ENCODE data around the gene CHD9. TPM values are rescaled to one million over a fixed set of nuclear protein-coding genes. Genes with fewer than 3 reads are reported as not detected.
A peak's percentile ranks its signal among the peaks of the same experiment; 100 is the strongest.

Gene CHD9
- total RNA-seq, 1 donor from 2014 or later = 119 TPM

- Mint-ChIP-seq H3K27ac (no peak overlapping the region), H3K4me3 (no peak overlapping the region), H3K4me1 (no peaks in the 10 kb centered on the region), H3K36me3 (peaks cover 16% of the 10 kb centered on the region), H3K9me3 (no peaks in the 10 kb centered on the region), H3K27me3 (ENCODE audit: low read depth) (no peaks in the 10 kb centered on the region)
- no peak for TF ChIP-seq CTCF (IDR thresholded peaks at IDR 0.05; ENCODE audit: unreplicated experiment)
- no peak for DNase-seq (ENCODE audit: low spot score in 2 of 2, unreplicated experiment in 2 of 2)
Measured at GRCh38 chr16:53224951-53225533, 170.3 kb downstream of the CHD9 start.

GRCh38 chr16:53232826-53233529 is 178.2 kb downstream of the CHD9 start:
- no peak for DNase-seq (ENCODE audit: low spot score in 2 of 2, unreplicated experiment in 2 of 2)
- peaks cover 50% of the 10 kb centered on the region for H3K36me3 Mint-ChIP-seq
- no peaks in the 10 kb centered on the region for H3K9me3 Mint-ChIP-seq
- no peak overlapping the region for H3K4me3 Mint-ChIP-seq
- H3K4me1 Mint-ChIP-seq = peaks cover 23% of the 10 kb centered on the region
- no peak for TF ChIP-seq CTCF (IDR thresholded peaks at IDR 0.05; ENCODE audit: unreplicated experiment)
- H3K27ac Mint-ChIP-seq = peak overlapping the region; percentile 52
- H3K27me3 Mint-ChIP-seq (ENCODE audit: low read depth) = no peaks in the 10 kb centered on the region

DNA sequence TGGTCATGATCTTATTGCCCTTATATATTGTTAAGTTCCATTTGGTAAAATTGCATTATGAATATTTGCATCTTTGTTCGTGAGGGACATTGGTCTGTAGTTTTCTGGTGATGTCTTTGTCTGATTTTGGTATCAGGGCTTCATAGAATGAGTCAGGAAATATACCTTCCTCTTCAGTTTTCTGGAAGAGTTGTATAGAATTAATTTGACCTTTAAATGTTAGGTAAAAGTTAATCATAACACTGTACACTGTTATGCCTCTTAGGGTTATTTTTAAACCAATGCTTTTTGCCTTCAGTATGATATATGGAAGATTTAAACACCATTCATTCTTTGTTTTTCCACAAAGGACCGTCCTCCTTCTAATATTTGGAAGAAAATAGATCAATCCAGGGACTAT is 180.0 kb downstream of the CHD9 start:
- peak overlapping the region; percentile 77 for H3K27ac Mint-ChIP-seq
- H3K36me3 Mint-ChIP-seq = peaks cover 50% of the 10 kb centered on the region
- DNase-seq (ENCODE audit: low spot score in 2 of 2, unreplicated experiment in 2 of 2) = no peak
- no peak for TF ChIP-seq CTCF (IDR thresholded peaks at IDR 0.05; ENCODE audit: unreplicated experiment)
- no peaks in the 10 kb centered on the region for H3K9me3 Mint-ChIP-seq
- H3K27me3 Mint-ChIP-seq (ENCODE audit: low read depth) = no peaks in the 10 kb centered on the region
- H3K4me1 Mint-ChIP-seq = peaks cover 23% of the 10 kb centered on the region
- no peak overlapping the region for H3K4me3 Mint-ChIP-seq

DNA sequence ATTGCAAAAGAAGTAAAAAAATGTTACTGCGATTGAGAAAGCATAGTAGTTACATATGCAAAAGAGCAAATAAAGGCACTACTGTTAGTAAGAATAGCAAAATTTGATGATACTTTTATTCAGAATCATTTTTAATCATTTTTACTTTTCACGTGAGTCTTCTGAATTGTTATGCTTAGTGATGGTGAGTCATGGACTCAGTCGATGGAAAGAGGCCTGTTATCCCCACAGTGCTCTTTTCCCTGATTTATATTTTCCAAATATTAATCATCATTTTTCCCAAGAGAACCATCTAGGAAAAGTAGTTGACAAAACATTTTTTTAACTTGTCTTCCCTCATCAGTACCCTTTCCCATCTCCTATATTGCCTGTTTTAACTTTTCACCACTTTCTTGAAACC is 181.1 kb downstream of the CHD9 start:
- Mint-ChIP-seq H3K27me3 (ENCODE audit: low read depth) (no peaks in the 10 kb centered on the region), H3K4me1 (peaks cover 23% of the 10 kb centered on the region), H3K27ac (peak overlapping the region; percentile 48), H3K9me3 (no peaks in the 10 kb centered on the region), H3K4me3 (no peak overlapping the region), H3K36me3 (peaks cover 47% of the 10 kb centered on the region)
- no peak for DNase-seq (ENCODE audit: low spot score in 2 of 2, unreplicated experiment in 2 of 2)
- no peak for TF ChIP-seq CTCF (IDR thresholded peaks at IDR 0.05; ENCODE audit: unreplicated experiment)

DNA sequence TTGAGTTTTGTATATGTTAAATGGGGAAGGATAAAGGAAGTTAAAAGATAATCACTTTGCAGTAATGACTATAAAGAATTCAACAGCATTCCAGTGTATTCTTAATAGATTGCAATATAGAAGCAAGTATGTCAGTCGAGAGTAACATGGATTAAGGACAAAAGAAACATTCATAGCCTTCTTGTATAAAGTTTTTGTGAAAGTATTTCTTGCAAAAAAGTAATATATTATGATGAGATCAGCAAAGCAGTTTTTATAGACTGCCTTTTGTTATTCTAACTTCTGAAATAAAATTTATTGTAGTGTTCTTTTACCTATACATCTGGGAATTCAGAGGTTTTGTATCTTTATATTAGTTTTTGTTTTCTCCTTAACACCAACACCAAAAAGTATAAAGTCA is 194.5 kb downstream of the CHD9 start:
- H3K27ac Mint-ChIP-seq = peak overlapping the region; percentile 51
- TF ChIP-seq CTCF (IDR thresholded peaks at IDR 0.05; ENCODE audit: unreplicated experiment) = no peak
- H3K4me3 Mint-ChIP-seq = no peak overlapping the region
- peaks cover 43% of the 10 kb centered on the region for H3K36me3 Mint-ChIP-seq
- H3K4me1 Mint-ChIP-seq = peaks cover 3% of the 10 kb centered on the region
- H3K27me3 Mint-ChIP-seq (ENCODE audit: low read depth) = no peaks in the 10 kb centered on the region
- no peak for DNase-seq (ENCODE audit: low spot score in 2 of 2, unreplicated experiment in 2 of 2)
- H3K9me3 Mint-ChIP-seq = peaks cover 13% of the 10 kb centered on the region

All from mesothelial cell of epicardium (in vitro differentiated cells).